Occipital lobe (tissue), 3 donors: ENCODE measurements around the gene ZNF678. TPM values are rescaled to one million over a fixed set of nuclear protein-coding genes. Genes with fewer than 3 reads are reported as not detected.

Source experiments
- DNase-seq: peaks from one replicate; lab custom pipeline; 2025; lab: John Stamatoyannopoulos, UW
- small RNA-seq: library from RNA; depleted of rRNA; stranded (forward); fragments of <200 nt; gene quantifications from one replicate; pipeline ENCODE3, GENCODE V24; 2014
- total RNA-seq: library from RNA; depleted of rRNA; stranded (reverse); fragments of >200 nt; gene quantifications from one replicate; pipeline ENCODE4 v1.2.3, GENCODE V29; 2014

Gene ZNF678
- total RNA-seq, 1 donor from 2014 or later: 73.5 TPM

- no peak for DNase-seq
Observed at GRCh38 chr1:227712648-227713047, 149.3 kb downstream of the ZNF678 start.

GRCh38 chr1:227718932-227719331 is 155.6 kb downstream of the ZNF678 start:
- DNase-seq: no peak

GRCh38 chr1:227723474-227723873 is 160.1 kb downstream of the ZNF678 start:
- DNase-seq: no peak

- DNase-seq: no peak
Observed at GRCh38 chr1:227725046-227725445, 161.7 kb downstream of the ZNF678 start.

GRCh38 chr1:227726318-227726717 is 163.0 kb downstream of the ZNF678 start:
- no peak for DNase-seq

Small RNA genes within 50 kb of the gene (small RNA-seq; reads per million reads assigned to genes)
- gene RNA5SP77: 0.23 reads per million

Other genes starting within 250 kb of the ZNF678 start
- 202 TPM for gene CDC42BPA, start 245.1 kb upstream of the ZNF678 start, total RNA-seq
- 17.2 TPM for gene JMJD4, start 171.7 kb downstream of the ZNF678 start, total RNA-seq
- gene SNAP47, start 171.9 kb downstream of the ZNF678 start, total RNA-seq: 59.3 TPM